Measurements from ENCODE around the gene UBQLNL. TPM values are rescaled to one million over a fixed set of nuclear protein-coding genes. Genes with fewer than 3 reads are reported as not detected.

UBQLNL gene
- total RNA-seq, 1 experiment from 2014 or later, result 0.72 TPM

DNA sequence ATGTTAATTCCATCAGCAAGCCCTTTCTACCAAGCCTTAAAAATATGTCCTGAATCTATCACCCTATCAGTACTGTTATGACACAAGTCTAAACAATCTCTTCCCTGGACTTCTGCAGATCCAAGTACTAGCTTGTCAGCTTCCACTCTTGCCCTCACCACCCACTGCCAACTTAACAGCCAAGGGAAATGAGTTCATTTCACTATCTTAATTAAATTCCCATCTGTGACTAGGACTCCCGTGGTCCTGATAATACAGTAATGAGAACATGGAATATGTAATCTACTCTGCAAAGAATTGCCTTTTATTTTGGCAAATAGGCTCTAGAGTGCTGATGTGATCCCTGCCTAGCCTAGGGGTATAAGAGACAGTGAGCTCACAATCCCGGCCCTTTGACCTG is 16.8 kb downstream of the UBQLNL start:
- in situ Hi-C loops (cut with HindIII; ENCODE audit: low pct_unique_long_range_greater_than_20kb, low sequenced_read_pairs) (no loop called here), intact Hi-C loops (cut with micrococcal nuclease; ENCODE audit: unreplicated experiment) (no loop called here)
- no peak for DNase-seq (ENCODE audit: low read depth, low spot score)
- TF ChIP-seq TCF7L2 (IDR thresholded peaks at IDR 0.05; ENCODE audit: low read depth, low read length) (no peak), SIN3A (IDR thresholded peaks at IDR 0.05; ENCODE audit: borderline replicate concordance, insufficient read depth, low read depth, low read length) (no peak), POLR2AphosphoS5 (IDR thresholded peaks at IDR 0.05; ENCODE audit: low read depth, low read length) (no peak)
- TF ChIP-seq, protein P1, sequence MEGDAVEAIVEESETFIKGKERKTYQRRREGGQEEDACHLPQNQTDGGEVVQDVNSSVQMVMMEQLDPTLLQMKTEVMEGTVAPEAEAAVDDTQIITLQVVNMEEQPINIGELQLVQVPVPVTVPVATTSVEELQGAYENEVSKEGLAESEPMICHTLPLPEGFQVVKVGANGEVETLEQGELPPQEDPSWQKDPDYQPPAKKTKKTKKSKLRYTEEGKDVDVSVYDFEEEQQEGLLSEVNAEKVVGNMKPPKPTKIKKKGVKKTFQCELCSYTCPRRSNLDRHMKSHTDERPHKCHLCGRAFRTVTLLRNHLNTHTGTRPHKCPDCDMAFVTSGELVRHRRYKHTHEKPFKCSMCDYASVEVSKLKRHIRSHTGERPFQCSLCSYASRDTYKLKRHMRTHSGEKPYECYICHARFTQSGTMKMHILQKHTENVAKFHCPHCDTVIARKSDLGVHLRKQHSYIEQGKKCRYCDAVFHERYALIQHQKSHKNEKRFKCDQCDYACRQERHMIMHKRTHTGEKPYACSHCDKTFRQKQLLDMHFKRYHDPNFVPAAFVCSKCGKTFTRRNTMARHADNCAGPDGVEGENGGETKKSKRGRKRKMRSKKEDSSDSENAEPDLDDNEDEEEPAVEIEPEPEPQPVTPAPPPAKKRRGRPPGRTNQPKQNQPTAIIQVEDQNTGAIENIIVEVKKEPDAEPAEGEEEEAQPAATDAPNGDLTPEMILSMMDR (IDR thresholded peaks at IDR 0.05), result no peak
- TF ChIP-seq, protein P2, sequence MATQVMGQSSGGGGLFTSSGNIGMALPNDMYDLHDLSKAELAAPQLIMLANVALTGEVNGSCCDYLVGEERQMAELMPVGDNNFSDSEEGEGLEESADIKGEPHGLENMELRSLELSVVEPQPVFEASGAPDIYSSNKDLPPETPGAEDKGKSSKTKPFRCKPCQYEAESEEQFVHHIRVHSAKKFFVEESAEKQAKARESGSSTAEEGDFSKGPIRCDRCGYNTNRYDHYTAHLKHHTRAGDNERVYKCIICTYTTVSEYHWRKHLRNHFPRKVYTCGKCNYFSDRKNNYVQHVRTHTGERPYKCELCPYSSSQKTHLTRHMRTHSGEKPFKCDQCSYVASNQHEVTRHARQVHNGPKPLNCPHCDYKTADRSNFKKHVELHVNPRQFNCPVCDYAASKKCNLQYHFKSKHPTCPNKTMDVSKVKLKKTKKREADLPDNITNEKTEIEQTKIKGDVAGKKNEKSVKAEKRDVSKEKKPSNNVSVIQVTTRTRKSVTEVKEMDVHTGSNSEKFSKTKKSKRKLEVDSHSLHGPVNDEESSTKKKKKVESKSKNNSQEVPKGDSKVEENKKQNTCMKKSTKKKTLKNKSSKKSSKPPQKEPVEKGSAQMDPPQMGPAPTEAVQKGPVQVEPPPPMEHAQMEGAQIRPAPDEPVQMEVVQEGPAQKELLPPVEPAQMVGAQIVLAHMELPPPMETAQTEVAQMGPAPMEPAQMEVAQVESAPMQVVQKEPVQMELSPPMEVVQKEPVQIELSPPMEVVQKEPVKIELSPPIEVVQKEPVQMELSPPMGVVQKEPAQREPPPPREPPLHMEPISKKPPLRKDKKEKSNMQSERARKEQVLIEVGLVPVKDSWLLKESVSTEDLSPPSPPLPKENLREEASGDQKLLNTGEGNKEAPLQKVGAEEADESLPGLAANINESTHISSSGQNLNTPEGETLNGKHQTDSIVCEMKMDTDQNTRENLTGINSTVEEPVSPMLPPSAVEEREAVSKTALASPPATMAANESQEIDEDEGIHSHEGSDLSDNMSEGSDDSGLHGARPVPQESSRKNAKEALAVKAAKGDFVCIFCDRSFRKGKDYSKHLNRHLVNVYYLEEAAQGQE (IDR thresholded peaks at IDR 0.05; ENCODE audit: insufficient read depth in 1 of 2, low read depth in 2 of 2, low read length in 1 of 2), result no peak
- H3K27ac ChIP-seq (ENCODE audit: low read length), result no peak overlapping the region
- H3K4me3 ChIP-seq (ENCODE audit: low read depth in 2 of 2, low read length in 2 of 2), result no peak overlapping the region
- H3K36me3 ChIP-seq (ENCODE audit: control insufficient read depth, insufficient read depth, low read length), result no peaks in the 10 kb centered on the region
- CTCF ChIA-PET, result no interaction called here
- 0 out of 2 replicates have a peak, but pooled peaks cover 2% of the 10 kb centered on the region for H3K27me3 ChIP-seq (ENCODE audit: control insufficient read depth, insufficient read depth, low read length)
- no peaks in the 10 kb centered on the region for H3K9me3 ChIP-seq (ENCODE audit: control insufficient read depth, insufficient read depth, low read depth, low read length)
- no peak for ATAC-seq
- POLR2A ChIA-PET, result no interaction called here
- H3K4me1 ChIP-seq (ENCODE audit: control insufficient read depth, insufficient read depth, low read length), result no peaks in the 10 kb centered on the region
- BruUV-seq (replicated peaks), result no TSS peak

DNA sequence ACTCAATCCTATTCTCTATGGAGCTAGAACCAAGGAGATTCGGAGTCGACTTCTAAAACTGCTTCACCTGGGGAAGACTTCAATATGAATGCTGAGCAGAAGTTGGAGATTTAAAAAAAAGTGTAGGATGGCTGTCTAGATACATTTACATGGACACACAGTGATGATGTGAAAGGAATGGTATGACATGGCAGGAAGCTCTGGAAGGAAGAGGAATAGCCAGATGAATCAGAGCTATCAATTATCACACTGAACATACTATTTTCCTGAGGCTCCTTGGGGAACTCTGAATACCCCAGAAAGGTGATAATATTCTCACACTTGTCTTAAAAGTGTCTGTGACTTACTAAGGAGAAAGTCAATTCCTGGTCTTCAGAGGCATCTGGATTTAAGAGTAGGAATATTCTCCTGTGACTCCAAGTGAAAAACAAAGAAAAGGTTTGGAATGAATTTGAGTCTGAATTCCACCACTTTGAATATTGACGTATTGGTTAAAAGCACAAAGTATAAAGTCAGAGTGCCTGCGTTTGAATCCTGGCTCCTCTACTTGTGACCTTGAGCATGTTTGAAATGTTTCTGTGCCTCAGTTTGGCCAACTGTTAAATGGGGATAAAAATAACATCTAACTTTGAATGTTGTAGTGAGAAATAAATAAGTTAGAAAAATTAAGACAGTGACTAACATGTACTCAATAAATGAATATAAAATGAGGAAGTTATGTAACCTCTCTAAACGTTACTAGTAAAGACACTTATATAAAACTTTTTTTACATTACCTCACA is 26.7 kb downstream of the UBQLNL start:
- no peaks in the 10 kb centered on the region for H3K36me3 ChIP-seq (ENCODE audit: control insufficient read depth, insufficient read depth, low read length)
- no peak overlapping the region for H3K27ac ChIP-seq (ENCODE audit: low read length)
- intact Hi-C loops (cut with micrococcal nuclease; ENCODE audit: unreplicated experiment) (no loop called here), in situ Hi-C loops (cut with HindIII; ENCODE audit: low pct_unique_long_range_greater_than_20kb, low sequenced_read_pairs) (no loop called here)
- H3K4me3 ChIP-seq (ENCODE audit: low read depth in 2 of 2, low read length in 2 of 2), result no peak overlapping the region
- no TSS peak for BruUV-seq (replicated peaks)
- H3K4me1 ChIP-seq (ENCODE audit: control insufficient read depth, insufficient read depth, low read length), result no peaks in the 10 kb centered on the region
- H3K27me3 ChIP-seq (ENCODE audit: control insufficient read depth, insufficient read depth, low read length), result peaks cover 7% of the 10 kb centered on the region
- TF ChIP-seq SIN3A (IDR thresholded peaks at IDR 0.05; ENCODE audit: borderline replicate concordance, insufficient read depth, low read depth, low read length) (no peak), TCF7L2 (IDR thresholded peaks at IDR 0.05; ENCODE audit: low read depth, low read length) (no peak)
- H3K9me3 ChIP-seq (ENCODE audit: control insufficient read depth, insufficient read depth, low read depth, low read length), result no peaks in the 10 kb centered on the region
- ChIA-PET CTCF (no interaction called here), POLR2A (no interaction called here)
- no peak for DNase-seq (ENCODE audit: low read depth, low spot score)
- ATAC-seq, result no peak

DNA sequence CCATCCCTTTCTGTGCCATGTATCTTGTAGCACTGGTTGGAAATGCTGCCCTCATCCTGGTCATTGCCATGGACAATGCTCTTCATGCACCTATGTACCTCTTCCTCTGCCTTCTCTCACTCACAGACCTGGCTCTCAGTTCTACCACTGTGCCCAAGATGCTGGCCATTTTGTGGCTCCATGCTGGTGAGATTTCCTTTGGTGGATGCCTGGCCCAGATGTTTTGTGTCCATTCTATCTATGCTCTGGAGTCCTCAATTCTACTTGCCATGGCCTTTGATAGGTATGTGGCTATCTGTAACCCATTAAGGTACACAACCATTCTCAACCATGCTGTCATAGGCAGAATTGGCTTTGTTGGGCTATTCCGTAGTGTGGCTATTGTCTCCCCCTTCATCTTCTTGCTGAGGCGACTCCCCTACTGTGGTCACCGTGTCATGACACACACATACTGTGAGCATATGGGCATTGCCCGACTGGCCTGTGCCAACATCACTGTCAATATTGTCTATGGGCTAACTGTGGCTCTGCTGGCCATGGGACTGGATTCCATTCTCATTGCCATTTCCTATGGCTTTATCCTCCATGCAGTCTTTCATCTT is 27.6 kb downstream of the UBQLNL start:
- H3K27me3 ChIP-seq (ENCODE audit: control insufficient read depth, insufficient read depth, low read length), result peaks cover 8% of the 10 kb centered on the region
- no TSS peak for BruUV-seq (replicated peaks)
- POLR2A ChIA-PET, result no interaction called here
- CTCF ChIA-PET, result no interaction called here
- H3K27ac ChIP-seq (ENCODE audit: low read length), result no peak overlapping the region
- H3K36me3 ChIP-seq (ENCODE audit: control insufficient read depth, insufficient read depth, low read length), result no peaks in the 10 kb centered on the region
- intact Hi-C loops (cut with micrococcal nuclease; ENCODE audit: unreplicated experiment) (no loop called here), in situ Hi-C loops (cut with HindIII; ENCODE audit: low pct_unique_long_range_greater_than_20kb, low sequenced_read_pairs) (no loop called here)
- ATAC-seq (no peak), DNase-seq (ENCODE audit: low read depth, low spot score) (no peak)
- no peak overlapping the region for H3K4me3 ChIP-seq (ENCODE audit: low read depth in 2 of 2, low read length in 2 of 2)
- no peaks in the 10 kb centered on the region for H3K4me1 ChIP-seq (ENCODE audit: control insufficient read depth, insufficient read depth, low read length)
- TF ChIP-seq TCF7L2 (IDR thresholded peaks at IDR 0.05; ENCODE audit: low read depth, low read length) (no peak), POLR2AphosphoS5 (IDR thresholded peaks at IDR 0.05; ENCODE audit: low read depth, low read length) (no peak), SIN3A (IDR thresholded peaks at IDR 0.05; ENCODE audit: borderline replicate concordance, insufficient read depth, low read depth, low read length) (no peak)
- TF ChIP-seq, protein P1 (IDR thresholded peaks at IDR 0.05), result no peak
- no peaks in the 10 kb centered on the region for H3K9me3 ChIP-seq (ENCODE audit: control insufficient read depth, insufficient read depth, low read depth, low read length)

Measured in Panc1 (cell line).